ENCODE measurements around the gene ATF7.

DNA sequence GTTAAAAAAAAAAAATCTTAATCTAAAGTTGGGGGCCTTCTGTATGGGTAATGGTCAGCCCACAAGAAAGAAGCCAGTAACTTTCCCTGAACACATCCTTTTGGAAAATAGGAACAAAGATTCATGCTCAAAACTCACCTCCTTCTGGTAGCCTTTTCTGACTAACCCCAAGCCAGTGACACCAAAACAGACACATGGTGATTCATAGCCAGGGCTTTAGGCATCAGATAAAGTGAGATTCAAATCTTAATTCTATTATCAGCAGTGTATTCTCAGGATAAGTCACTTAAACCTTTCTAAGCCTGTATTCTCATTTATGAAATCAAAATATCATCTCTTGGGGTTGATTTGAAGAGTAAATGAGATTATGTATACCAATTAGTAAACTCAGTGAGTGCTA is 44.8 kb upstream of the ATF7 start:
- TF ChIP-seq ZSCAN20 (CRISPR knock-in tag; IDR thresholded peaks at IDR 0.05) = no peak
- no peak for TF ChIP-seq CTCF (IDR thresholded peaks at IDR 0.05)
